Measurements from ENCODE around the gene CAMK2B. TPM values are rescaled to one million over a fixed set of nuclear protein-coding genes. Genes with fewer than 3 reads are reported as not detected.
A peak's percentile ranks its signal among the peaks of the same experiment; 100 is the strongest.

CAMK2B gene
- total RNA-seq, 4 donors from 2014 or later, result 0.89 to 5.1 (median 1.2) TPM

DNA sequence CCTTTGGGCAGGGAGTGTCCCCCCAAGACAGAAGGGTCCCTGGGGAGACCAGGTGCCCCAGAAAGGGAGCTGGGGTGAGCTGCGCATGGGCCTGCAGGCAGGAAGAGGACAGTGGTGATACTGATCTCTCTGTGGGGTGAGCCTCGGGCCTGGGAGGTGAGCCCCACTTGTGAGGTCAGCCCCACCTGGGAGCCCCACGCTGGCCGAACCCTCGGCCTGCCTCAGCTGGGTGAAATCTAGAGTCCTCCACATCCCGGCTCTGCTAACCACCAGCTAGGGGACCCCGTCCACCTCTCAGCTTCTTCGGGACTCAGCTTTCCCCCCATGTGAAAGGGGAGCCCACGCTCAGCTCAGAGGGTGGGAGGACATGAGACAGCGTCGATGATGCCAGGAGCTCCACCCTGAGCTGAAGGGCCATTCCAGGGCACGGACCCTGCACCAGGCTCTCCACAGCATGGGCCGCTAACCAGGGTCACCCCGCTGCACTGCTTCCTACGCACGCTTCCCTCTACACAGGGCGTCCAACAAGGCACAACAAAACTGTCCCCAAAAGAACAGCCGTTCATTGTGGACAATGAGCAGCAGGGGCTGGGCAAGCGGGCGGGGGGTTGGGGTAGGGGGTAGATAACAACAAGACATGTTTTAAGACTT, 48.7 kb downstream of the CAMK2B start:
- peak; percentile 46 to 62 for DNase-seq (ENCODE audit: low spot score in 2 of 2)
- no peak for TF ChIP-seq EP300 (IDR thresholded peaks at IDR 0.05)
- TF ChIP-seq POLR2A (IDR thresholded peaks at IDR 0.05), result no peak
- TF ChIP-seq, protein P1, sequence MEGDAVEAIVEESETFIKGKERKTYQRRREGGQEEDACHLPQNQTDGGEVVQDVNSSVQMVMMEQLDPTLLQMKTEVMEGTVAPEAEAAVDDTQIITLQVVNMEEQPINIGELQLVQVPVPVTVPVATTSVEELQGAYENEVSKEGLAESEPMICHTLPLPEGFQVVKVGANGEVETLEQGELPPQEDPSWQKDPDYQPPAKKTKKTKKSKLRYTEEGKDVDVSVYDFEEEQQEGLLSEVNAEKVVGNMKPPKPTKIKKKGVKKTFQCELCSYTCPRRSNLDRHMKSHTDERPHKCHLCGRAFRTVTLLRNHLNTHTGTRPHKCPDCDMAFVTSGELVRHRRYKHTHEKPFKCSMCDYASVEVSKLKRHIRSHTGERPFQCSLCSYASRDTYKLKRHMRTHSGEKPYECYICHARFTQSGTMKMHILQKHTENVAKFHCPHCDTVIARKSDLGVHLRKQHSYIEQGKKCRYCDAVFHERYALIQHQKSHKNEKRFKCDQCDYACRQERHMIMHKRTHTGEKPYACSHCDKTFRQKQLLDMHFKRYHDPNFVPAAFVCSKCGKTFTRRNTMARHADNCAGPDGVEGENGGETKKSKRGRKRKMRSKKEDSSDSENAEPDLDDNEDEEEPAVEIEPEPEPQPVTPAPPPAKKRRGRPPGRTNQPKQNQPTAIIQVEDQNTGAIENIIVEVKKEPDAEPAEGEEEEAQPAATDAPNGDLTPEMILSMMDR (IDR thresholded peaks at IDR 0.05), result no peak
- no peak for TF ChIP-seq POLR2AphosphoS5 (IDR thresholded peaks at IDR 0.05)
- no peak overlapping the region for H3K27ac ChIP-seq
- H3K36me3 ChIP-seq, result no peaks in the 10 kb centered on the region
- peaks cover 11% of the 10 kb centered on the region for H3K27me3 ChIP-seq
- no peaks in the 10 kb centered on the region for H3K9me3 ChIP-seq
- no peak overlapping the region for H3K4me3 ChIP-seq
- 95% methylated on average over 14 of the region's 20 CpGs for WGBS
- peaks cover 4% of the 10 kb centered on the region for H3K4me1 ChIP-seq

DNA sequence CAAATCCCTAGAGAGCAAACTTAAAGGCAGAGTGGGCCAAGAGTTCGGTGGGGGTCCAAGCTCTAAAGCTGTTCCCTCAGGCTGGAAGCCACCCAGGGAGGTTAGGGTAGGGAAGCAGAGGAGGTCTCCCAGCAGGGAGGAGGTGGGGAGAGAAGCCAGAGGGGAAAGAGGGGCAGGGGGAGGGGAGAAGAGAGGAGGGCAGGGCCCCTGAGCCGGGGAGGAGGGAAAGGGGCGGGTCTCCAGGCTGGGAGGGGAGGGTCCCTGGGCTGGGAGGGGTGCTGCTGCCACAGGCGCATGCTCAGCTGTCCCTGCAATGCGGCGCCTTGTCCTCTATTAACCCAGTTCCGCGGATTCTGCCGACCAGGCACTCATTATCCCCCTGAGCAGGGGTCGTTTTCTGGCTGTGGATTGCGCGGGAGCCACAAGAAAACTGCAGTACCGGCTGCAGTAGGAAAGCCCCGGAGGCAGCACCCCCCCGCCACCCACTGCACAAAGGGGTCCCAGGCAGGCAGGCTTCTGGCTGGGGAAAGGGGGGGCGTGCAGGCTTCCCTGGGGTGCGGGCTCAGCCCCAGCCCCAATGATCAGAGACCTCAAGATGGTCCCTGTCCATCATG, 49.3 kb downstream of the CAMK2B start:
- Histone ChIP-seq H3K4me3 (no peak overlapping the region), H3K27ac (no peak overlapping the region), H3K36me3 (no peaks in the 10 kb centered on the region), H3K4me1 (peaks cover 4% of the 10 kb centered on the region), H3K9me3 (no peaks in the 10 kb centered on the region), H3K27me3 (peaks cover 11% of the 10 kb centered on the region)
- TF ChIP-seq, protein P1 (IDR thresholded peaks at IDR 0.05), result no peak
- no peak for TF ChIP-seq EP300 (IDR thresholded peaks at IDR 0.05)
- TF ChIP-seq POLR2A (IDR thresholded peaks at IDR 0.05), result no peak
- no peak for TF ChIP-seq POLR2AphosphoS5 (IDR thresholded peaks at IDR 0.05)
- WGBS, result 19% methylated on average over 14 of the region's 17 CpGs
- peak in 1 of 2 donors; percentile 49 for DNase-seq (ENCODE audit: low spot score in 2 of 2)

DNA sequence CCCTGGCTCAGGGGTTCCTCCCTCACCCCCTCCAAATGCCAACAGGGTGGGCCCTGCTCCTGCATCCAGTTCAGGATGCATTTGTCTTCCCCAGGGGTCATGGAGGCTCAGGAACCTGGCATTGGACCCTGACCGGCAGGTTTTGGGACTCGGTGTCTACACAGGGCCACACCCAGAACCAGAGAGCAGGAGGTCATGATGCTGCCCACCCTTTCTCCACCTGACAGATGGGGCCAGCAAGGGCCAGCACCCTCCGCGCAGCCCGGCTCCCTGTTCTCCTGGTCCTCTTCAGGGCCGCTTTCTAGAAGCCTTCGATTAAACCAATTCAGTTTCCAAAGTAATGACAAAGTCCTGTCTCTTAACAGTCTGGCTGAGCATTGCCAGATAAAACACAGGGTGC, 50.2 kb downstream of the CAMK2B start:
- peaks cover 4% of the 10 kb centered on the region for H3K4me1 ChIP-seq
- WGBS, result 82% methylated on average over 7 of the region's 7 CpGs
- H3K9me3 ChIP-seq, result no peaks in the 10 kb centered on the region
- H3K4me3 ChIP-seq, result no peak overlapping the region
- H3K36me3 ChIP-seq, result no peaks in the 10 kb centered on the region
- TF ChIP-seq, protein P1 (IDR thresholded peaks at IDR 0.05), result no peak
- TF ChIP-seq POLR2A (IDR thresholded peaks at IDR 0.05), result no peak
- no peak for TF ChIP-seq POLR2AphosphoS5 (IDR thresholded peaks at IDR 0.05)
- no peak for TF ChIP-seq EP300 (IDR thresholded peaks at IDR 0.05)
- H3K27ac ChIP-seq, result no peak overlapping the region
- peak in 1 of 2 donors; percentile 47 for DNase-seq (ENCODE audit: low spot score in 2 of 2)
- H3K27me3 ChIP-seq, result peaks cover 11% of the 10 kb centered on the region

DNA sequence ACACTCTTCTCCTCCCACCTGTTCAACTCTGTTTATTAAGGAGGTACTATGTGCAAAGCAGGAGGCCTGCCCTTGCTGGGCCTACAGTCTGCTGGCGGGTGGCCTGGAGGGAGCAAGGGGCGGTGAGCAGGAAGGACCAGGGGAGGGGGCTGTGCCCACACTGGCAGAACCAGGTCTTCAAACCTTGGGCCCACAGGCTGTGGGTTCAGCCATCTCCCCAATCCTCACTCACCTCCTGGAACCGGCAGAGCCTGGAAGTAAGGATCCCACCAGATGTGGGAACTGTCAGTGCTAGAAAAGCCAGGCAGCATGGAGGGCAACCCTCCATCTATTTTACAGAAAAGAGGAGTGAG, 50.8 kb downstream of the CAMK2B start:
- H3K9me3 ChIP-seq, result no peaks in the 10 kb centered on the region
- peaks cover 11% of the 10 kb centered on the region for H3K27me3 ChIP-seq
- no peak overlapping the region for H3K4me3 ChIP-seq
- no peaks in the 10 kb centered on the region for H3K36me3 ChIP-seq
- WGBS, result 87% methylated on average over 3 of the region's 3 CpGs
- no peak overlapping the region for H3K27ac ChIP-seq
- H3K4me1 ChIP-seq, result peaks cover 4% of the 10 kb centered on the region
- TF ChIP-seq, protein P1 (IDR thresholded peaks at IDR 0.05), result no peak
- no peak for TF ChIP-seq EP300 (IDR thresholded peaks at IDR 0.05)
- TF ChIP-seq POLR2AphosphoS5 (IDR thresholded peaks at IDR 0.05), result no peak
- no peak for TF ChIP-seq POLR2A (IDR thresholded peaks at IDR 0.05)
- no peak for DNase-seq (ENCODE audit: low spot score in 2 of 2)

Measured in suprapubic skin (tissue), 4 donors.